Right lobe of liver (tissue), 6 donors: ENCODE measurements around the gene LARP1B. TPM values are rescaled to one million over a fixed set of nuclear protein-coding genes. Genes with fewer than 3 reads are reported as not detected.

Experiments
- ATAC-seq, 4 donors: fragments of 200-7000 bp; cut with Tn5 transposase; one replicate each; pipeline ENCODE4 v1.9.1; 2020; ENCODE audit warnings: mild to moderate bottlenecking in 4 of 4, moderate library complexity in 4 of 4
- DNase-seq, 3 donors: peaks; one replicate each; pipeline ENCODE4 v3.0.0-alpha.2; 2020
- H3K27ac ChIP-seq, 3 donors: fragments of 200-600 bp; one replicate each; pipeline ENCODE4 v1.8.0; 2022
- H3K27me3 ChIP-seq, 2 donors: fragments of 200-600 bp; one replicate each; pipeline ENCODE4 v1.8.0; 2022
- H3K36me3 ChIP-seq, 4 donors: fragments of 200-600 bp; sonication (generic) in 1 of 4; one replicate each; pipeline versions ENCODE4 v1.5.1 to v1.8.0; 2017 to 2022; ENCODE audit warnings: control low read depth in 1 of 4
- H3K4me1 ChIP-seq, 4 donors: fragments of 200-600 bp; sonication (generic) in 1 of 4; one replicate each; pipeline versions ENCODE4 v1.5.1 to v1.8.0; 2017 to 2022; ENCODE audit warnings: control low read depth in 1 of 4
- H3K4me3 ChIP-seq, 3 donors: fragments of 200-600 bp; one replicate each; pipeline ENCODE4 v1.8.0; 2022
- H3K9me3 ChIP-seq, 4 donors: fragments of 200-600 bp; sonication (generic) in 1 of 4; one replicate each; pipeline versions ENCODE4 v1.5.1 to v1.8.0; 2017 to 2022; ENCODE audit warnings: control low read depth in 1 of 4
- POLR2A ChIP-seq: fragments of 450-650 bp; IDR thresholded peaks from one replicate; pipeline ENCODE4 v1.6.1; 2017; ENCODE audit warnings: antibody characterized with exemption, mild to moderate bottlenecking
- WGBS: methylation state at CpG from one replicate; pipeline ENCODE4 v1.1.6; 2018; ENCODE audit warnings: low coverage, low lambda C conversion rate; ENCODE audit not compliant: insufficient coverage; ENCODE audit errors: missing lambda C conversion rate; 5-methylcytosine and 5-hydroxymethylcytosine counted together
- intact Hi-C, 2 donors: fragments of 100-400 bp; cut with DNase I; formaldehyde crosslinking; loops; one replicate each; pipeline versions ENCODE4 v1.11.2 to v1.14.1; 2022
- total RNA-seq, 6 experiments: library from RNA; depleted of rRNA in 2 of 6; stranded (reverse); fragments of >200 nt in 2 of 6; fragmentation: NEBNext Ultra II Directional in 3 of 6; extraction: Animal tissue kit (Norgen Biotek cat#: 25700) in 3 of 6; gene quantifications; one replicate each; pipeline versions ENCODE4 v1.1.0 to v1.2.4, GENCODE V29; 2016 to 2023
- TF ChIP-seq, protein P1 (sequence below), 4 donors: fragments of 200-600 bp in 3 of 4; fragments of 450-650 bp in 1 of 4; IDR thresholded peaks; one replicate each; pipeline versions ENCODE4 v1.5.1 to v1.8.0; 2016 to 2022; ENCODE audit warnings: antibody characterized with exemption in 4 of 4, mild to moderate bottlenecking in 2 of 4
- donor health status: DM: no; HTN: yes; CAD: no.
- donor health status: DM: no; HTN: no; CAD: no.
- donor health status: DM: no; HTN: no; CAD: no.
- donor health status: DM: no; HTN: yes; CAD: no.
- donor health status: DM: no; HTN: yes; CAD: no.

The LARP1B gene
- total RNA-seq, 6 experiments from 2014 or later, result 27.4 to 42.0 (median 31.6) TPM

DNA sequence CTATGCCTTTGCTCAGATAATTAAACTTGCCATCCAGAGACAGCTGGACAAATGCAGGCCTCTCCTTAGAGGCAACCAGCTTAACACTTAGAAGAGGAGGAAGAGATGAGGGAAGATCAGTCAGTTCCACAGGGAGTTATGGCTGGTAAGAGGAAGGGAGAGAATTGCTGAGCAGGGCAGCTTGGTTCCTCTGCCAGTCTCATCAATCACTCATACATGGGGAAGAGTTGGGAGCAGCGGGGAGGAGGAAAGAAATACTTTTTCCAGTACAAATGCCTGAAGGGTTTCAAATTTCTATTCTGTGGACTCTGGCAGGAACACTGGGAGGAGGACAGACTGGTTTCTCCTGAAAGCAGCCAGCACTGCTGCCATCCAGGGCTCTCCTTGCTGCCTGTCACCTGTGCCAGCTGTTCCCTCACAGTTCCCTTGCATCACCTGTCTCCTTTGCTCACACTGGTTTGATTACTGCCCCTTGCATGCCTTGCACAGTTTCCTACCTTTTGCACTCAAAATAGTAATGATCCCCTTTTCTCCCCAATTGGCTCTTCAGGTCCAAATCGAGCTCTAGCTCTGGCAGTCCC, 167.0 kb downstream of the LARP1B start:
- intact Hi-C loops, result no loop called here
- Histone ChIP-seq H3K4me1 (no peaks in the 10 kb centered on the region), H3K27me3 (no peaks in the 10 kb centered on the region), H3K4me3 (no peak overlapping the region), H3K36me3 (no peaks in the 10 kb centered on the region), H3K27ac (no peak overlapping the region), H3K9me3 (no peaks in the 10 kb centered on the region)
- ATAC-seq (peak in 1 of 4 donors; percentile 14), DNase-seq (no peak)
- WGBS, result 57% methylated on average over 1 of the region's 2 CpGs
- TF ChIP-seq, protein P1, sequence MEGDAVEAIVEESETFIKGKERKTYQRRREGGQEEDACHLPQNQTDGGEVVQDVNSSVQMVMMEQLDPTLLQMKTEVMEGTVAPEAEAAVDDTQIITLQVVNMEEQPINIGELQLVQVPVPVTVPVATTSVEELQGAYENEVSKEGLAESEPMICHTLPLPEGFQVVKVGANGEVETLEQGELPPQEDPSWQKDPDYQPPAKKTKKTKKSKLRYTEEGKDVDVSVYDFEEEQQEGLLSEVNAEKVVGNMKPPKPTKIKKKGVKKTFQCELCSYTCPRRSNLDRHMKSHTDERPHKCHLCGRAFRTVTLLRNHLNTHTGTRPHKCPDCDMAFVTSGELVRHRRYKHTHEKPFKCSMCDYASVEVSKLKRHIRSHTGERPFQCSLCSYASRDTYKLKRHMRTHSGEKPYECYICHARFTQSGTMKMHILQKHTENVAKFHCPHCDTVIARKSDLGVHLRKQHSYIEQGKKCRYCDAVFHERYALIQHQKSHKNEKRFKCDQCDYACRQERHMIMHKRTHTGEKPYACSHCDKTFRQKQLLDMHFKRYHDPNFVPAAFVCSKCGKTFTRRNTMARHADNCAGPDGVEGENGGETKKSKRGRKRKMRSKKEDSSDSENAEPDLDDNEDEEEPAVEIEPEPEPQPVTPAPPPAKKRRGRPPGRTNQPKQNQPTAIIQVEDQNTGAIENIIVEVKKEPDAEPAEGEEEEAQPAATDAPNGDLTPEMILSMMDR (IDR thresholded peaks at IDR 0.05), result no peak
- TF ChIP-seq POLR2A, result no peak

DNA sequence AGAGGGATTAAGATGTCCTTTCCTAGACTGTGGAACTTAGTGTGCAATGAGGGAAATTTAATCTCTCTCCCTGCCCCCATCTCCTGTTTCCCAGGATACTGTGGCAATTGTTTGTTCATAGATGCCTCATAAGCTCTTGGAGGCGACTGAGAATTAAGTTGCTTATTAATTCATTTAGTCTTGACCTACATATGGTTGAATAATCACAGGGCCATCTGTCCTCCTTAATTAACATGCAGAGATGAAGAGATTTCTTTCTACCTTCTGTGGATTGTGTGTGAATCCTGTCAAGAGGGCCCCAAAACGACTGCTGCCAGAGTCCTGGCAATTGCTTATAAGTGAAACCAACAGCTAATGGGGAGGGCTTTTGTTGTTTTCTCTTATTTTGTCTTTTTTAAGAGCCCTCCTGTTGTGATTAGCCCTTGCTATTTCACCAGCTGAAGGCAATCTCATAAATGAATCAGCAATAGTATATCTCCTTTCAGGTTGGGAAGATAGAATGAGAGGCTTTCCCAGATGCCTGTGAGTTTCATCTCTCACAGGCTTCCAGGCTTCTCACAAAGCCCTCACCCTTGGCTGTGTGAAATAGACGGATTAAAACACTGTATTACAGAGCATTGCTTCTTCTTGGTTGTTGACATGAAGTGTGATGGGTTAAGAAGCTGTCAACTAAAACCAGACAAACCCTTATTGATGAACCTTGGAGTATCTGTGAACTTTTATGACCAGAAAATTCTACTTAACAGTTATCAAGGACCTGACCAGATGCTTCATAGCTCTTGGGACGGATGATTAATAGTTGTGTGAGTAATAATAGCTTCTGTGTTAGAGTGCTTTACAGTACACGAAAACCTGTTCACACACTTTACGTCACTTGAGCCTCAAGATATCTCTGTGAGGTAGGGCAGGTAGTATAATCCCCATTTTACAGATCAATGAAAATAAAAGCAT, 168.0 kb downstream of the LARP1B start:
- Histone ChIP-seq H3K27me3 (no peaks in the 10 kb centered on the region), H3K36me3 (no peaks in the 10 kb centered on the region), H3K9me3 (no peaks in the 10 kb centered on the region), H3K4me3 (no peak overlapping the region), H3K27ac (no peak overlapping the region), H3K4me1 (no peaks in the 10 kb centered on the region)
- no peak for DNase-seq
- intact Hi-C loops, result no loop called here
- WGBS, result 71% methylated on average over 6 of the region's 6 CpGs
- TF ChIP-seq, protein P1 (IDR thresholded peaks at IDR 0.05), result no peak
- no peak for TF ChIP-seq POLR2A
- no peak for ATAC-seq

DNA sequence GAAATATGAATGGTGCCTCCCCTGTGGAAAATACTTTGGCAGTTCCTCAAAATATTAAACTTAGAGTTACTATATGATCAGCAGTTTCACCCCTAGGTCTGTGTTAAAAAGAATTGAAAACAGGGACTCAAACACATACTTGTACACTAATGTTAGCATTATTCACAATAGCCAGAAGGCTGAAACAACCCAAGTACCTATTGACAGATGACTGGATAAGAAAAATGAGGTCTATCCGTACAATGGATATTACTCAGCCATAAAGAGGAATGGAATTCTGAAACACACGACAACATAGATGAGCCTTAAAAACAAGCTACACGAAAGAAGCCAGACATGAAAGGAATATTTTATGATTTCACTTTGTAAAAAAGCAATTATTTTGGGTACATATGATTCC, 171.6 kb downstream of the LARP1B start:
- H3K27me3 ChIP-seq, result no peaks in the 10 kb centered on the region
- H3K27ac ChIP-seq, result no peak overlapping the region
- no peak overlapping the region for H3K4me3 ChIP-seq
- TF ChIP-seq POLR2A, result no peak
- TF ChIP-seq, protein P1 (IDR thresholded peaks at IDR 0.05), result no peak
- 94% methylated on average over 3 of the region's 3 CpGs for WGBS
- no peaks in the 10 kb centered on the region for H3K9me3 ChIP-seq
- DNase-seq (no peak), ATAC-seq (no peak)
- intact Hi-C loops, result no loop called here
- no peaks in the 10 kb centered on the region for H3K36me3 ChIP-seq
- no peaks in the 10 kb centered on the region for H3K4me1 ChIP-seq

DNA sequence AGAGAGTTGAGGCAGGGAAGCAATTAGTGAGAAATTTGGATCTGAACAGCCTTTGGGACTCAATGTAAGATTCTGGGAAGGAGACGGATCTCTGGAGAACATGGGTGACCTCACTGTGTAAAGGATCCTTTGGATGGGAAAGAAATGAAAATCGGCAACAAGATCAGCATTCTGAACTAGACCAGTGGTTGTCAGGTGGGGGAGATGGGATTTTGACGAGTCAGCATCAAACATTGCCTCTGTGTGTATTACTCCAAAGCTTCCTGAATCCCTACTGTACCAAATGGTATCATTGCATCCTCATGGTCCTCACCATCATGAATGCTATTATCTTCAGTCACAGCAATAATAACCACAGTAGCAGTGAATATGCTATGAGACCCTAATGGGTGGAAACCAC, 173.7 kb downstream of the LARP1B start:
- H3K27me3 ChIP-seq, result no peaks in the 10 kb centered on the region
- intact Hi-C loops, result no loop called here
- no peaks in the 10 kb centered on the region for H3K9me3 ChIP-seq
- H3K4me1 ChIP-seq, result no peaks in the 10 kb centered on the region
- no peaks in the 10 kb centered on the region for H3K36me3 ChIP-seq
- no peak overlapping the region for H3K27ac ChIP-seq
- TF ChIP-seq, protein P1 (IDR thresholded peaks at IDR 0.05), result no peak
- TF ChIP-seq POLR2A, result no peak
- no peak overlapping the region for H3K4me3 ChIP-seq
- no peak for DNase-seq
- 93% methylated on average over 2 of the region's 3 CpGs for WGBS
- ATAC-seq, result no peak
